Activated naive CD4-positive, alpha-beta T cell treated with anti-CD3 and anti-CD28 coated beads for 36 hours (primary cell): ENCODE results near the gene SMARCB1. TPM values are rescaled to one million over a fixed set of nuclear protein-coding genes. Genes with fewer than 3 reads are reported as not detected.

Experiments
- CTCF ChIA-PET: fragments of 350-600 bp; sonication (Branson Sonifier 250); formaldehyde crosslinking; loops from one replicate; lab custom pipeline; 2021; ENCODE audit warnings: antibody characterized with exemption; lab: Charles Lee
- DNase-seq: peaks from one replicate; pipeline ENCODE4 v3.0.0-alpha.2; 2020
- H3K27ac Mint-ChIP-seq: one replicate; pipeline ENCODE4 v1.8.0; 2021; ENCODE audit warnings: mild to moderate bottlenecking, mixed read lengths
- H3K27me3 Mint-ChIP-seq: one replicate; pipeline ENCODE4 v1.8.0; 2021; ENCODE audit warnings: low read depth, mixed read lengths
- H3K36me3 Mint-ChIP-seq: one replicate; pipeline ENCODE4 v1.8.0; 2021; ENCODE audit warnings: low read depth, mixed read lengths
- H3K4me1 Mint-ChIP-seq: one replicate; pipeline ENCODE4 v1.8.0; 2021; ENCODE audit warnings: low read depth, mixed read lengths
- H3K4me3 Mint-ChIP-seq: one replicate; pipeline ENCODE4 v1.8.0; 2021; ENCODE audit warnings: mild to moderate bottlenecking, moderate library complexity, mixed read lengths
- H3K9me3 Mint-ChIP-seq: one replicate; pipeline ENCODE4 v1.8.0; 2021; ENCODE audit warnings: mixed read lengths
- intact Hi-C: fragments of 100-400 bp; cut with micrococcal nuclease; formaldehyde crosslinking; loops from one replicate; pipeline ENCODE4 v1.15.1; 2023
- total RNA-seq, 2 experiments: library from RNA; stranded (reverse); gene quantifications; one replicate each; pipeline ENCODE4 v1.2.3, GENCODE V29; 2021

Gene SMARCB1
- total RNA-seq, 2 experiments from 2014 or later = 75.3 to 89.1 TPM

DNA sequence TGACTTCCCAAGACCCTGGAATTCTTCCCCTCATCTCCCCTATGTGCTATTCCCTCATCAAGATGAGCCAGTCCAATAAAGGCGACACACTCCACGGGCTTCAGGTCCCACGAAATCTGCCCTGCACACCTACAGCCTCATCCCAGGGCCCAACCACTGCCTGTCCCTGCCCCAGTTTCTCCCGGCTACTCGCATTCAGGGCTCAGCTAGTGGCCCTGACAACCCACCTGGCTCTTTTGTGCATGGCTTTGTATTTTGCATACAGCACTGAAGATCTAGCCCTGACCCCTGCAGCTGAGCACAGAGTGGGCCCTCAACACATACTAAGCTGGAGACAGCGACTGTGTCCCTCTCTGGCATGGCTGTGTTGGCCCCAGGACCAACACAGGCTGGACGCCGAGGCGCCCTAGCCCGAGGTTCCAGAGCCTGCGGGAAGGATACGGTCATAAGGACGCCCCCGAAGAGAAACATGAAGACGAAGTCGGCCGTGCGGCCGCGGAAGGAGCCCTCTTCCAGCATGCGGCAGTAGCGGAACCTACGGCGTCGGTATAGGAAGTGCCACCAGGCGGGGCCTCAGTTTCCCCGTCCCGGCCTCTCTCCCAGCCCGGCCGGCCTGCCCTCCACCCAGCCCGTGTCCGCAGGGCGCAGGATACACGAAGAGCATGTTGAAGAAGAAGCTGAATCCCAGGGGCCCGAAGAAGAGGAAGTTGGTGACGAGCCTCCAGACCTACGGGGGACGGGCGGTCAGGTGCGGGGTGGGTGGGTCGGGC lies 51.3 kb downstream of the SMARCB1 start:
- DNase-seq = no peak
- CTCF ChIA-PET = interaction anchor here (0.6 kb wide), 1 partner anchor 659 kb away, joined by 3 read pairs; no protein-coding TSS in a partner anchor
- peaks cover 16% of the 10 kb centered on the region for H3K4me1 Mint-ChIP-seq
- H3K27me3 Mint-ChIP-seq = peaks cover 3% of the 10 kb centered on the region
- H3K27ac Mint-ChIP-seq = no peak overlapping the region
- H3K9me3 Mint-ChIP-seq = no peaks in the 10 kb centered on the region
- H3K36me3 Mint-ChIP-seq = no peaks in the 10 kb centered on the region
- H3K4me3 Mint-ChIP-seq = peak overlapping the region; percentile 84
- intact Hi-C loops = loop anchor here (2.0 kb wide), 1 partner anchor 133 kb away; no protein-coding TSS in a partner anchor

DNA sequence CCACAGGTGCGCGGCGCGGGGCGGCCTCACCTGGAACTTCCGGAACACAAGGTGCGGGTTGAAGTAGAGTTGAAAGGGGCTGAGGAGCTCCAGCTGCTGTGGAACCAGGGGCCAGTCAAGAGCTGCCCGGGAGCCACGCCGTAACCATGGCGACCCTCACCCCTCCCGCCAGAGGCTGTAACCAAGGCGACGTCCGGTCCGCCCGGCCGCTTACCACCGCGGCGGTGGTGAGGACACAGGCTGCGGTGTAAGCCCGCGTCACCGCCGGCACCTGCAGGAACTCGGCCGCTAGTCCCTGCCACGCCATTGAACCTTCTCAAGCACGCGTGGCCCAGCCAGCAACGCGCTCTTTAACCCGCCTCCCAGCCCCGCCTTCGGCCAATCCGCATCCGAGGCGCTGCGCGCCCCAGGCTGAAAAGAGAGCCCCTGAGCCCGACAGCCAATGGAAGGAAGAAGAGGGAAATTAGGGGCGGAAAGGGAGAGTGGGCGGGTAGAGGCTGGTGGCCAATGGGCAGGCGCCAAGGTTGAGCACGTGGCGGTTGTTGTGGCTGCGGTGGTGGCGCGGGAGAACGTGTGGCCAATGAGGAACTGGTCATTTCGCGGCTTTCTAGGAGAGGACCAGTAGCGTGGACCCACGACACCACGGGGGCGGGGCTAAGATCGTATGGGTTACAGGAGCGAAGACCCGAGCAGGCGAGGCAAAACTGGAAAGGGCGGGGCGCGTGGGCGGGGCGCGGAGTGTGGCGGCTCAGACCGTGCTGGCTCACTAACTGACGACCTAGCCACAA lies 52.1 kb downstream of the SMARCB1 start, which contains the start of gene DERL3:
TSS of gene DERL3 (minus strand) at position 326 of the 788 bp plus-strand sequence. CDS start at position 307, 19 bp downstream.
- peak within 1 kb of the TSS; percentile 84 for H3K4me3 Mint-ChIP-seq
- CTCF ChIA-PET = interaction anchor here (0.6 kb wide), 1 partner anchor 660 kb away, joined by 3 read pairs; no protein-coding TSS in a partner anchor

GRCh38 chr22:23840026-23840425 lies 53.3 kb downstream of the SMARCB1 start:
- H3K27me3 Mint-ChIP-seq = peaks cover 3% of the 10 kb centered on the region
- H3K4me3 Mint-ChIP-seq = no peak overlapping the region
- DNase-seq = no peak
- H3K4me1 Mint-ChIP-seq = peaks cover 16% of the 10 kb centered on the region
- CTCF ChIA-PET = no interaction called here
- no peaks in the 10 kb centered on the region for H3K9me3 Mint-ChIP-seq
- no peaks in the 10 kb centered on the region for H3K36me3 Mint-ChIP-seq
- intact Hi-C loops = no loop called here
- H3K27ac Mint-ChIP-seq = no peak overlapping the region

More for the DNA sequence above, 52.1 kb downstream of the SMARCB1 start, which contains the start of gene DERL3:
- Mint-ChIP-seq H3K36me3 (no peaks in the 10 kb centered on the region), H3K9me3 (no peaks in the 10 kb centered on the region), H3K27me3 (peaks cover 3% of the 10 kb centered on the region), H3K4me1 (peaks cover 16% of the 10 kb centered on the region), H3K27ac (peak within 1 kb of the TSS; percentile 37)
- intact Hi-C loops = loop anchor here (1.0 to 2.0 kb wide), 6 partner anchors 53 to 134 kb away; partner anchors contain the start of genes MMP11 and SMARCB1
- peak; percentile 97 for DNase-seq

DNA sequence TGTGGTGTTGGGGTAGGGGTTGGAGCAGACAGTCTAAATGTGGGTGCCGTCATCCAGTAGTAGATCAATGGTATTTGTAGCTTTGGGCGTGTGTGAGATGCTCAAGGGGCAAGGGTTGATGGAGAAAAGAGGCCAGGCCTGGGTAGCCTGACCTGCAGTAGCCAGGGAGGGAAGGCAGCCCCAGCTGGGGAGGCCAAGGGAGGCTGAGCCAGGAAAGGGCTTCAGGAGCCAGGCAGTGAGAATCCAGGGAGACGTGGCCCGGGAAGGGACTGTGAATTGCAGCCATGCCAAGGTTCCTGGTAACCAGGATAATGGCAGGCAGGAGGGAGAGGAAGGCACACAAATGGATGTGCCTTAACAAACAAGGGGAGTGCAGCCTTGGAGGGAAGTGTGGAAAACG lies 54.5 kb downstream of the SMARCB1 start:
- H3K4me1 Mint-ChIP-seq = peaks cover 16% of the 10 kb centered on the region
- no peak overlapping the region for H3K4me3 Mint-ChIP-seq
- no peak for DNase-seq
- intact Hi-C loops = no loop called here
- no peaks in the 10 kb centered on the region for H3K36me3 Mint-ChIP-seq
- H3K27me3 Mint-ChIP-seq = peaks cover 3% of the 10 kb centered on the region
- no peaks in the 10 kb centered on the region for H3K9me3 Mint-ChIP-seq
- no peak overlapping the region for H3K27ac Mint-ChIP-seq
- CTCF ChIA-PET = no interaction called here

- no peak overlapping the region for H3K4me3 Mint-ChIP-seq
- H3K27me3 Mint-ChIP-seq = peaks cover 3% of the 10 kb centered on the region
- H3K9me3 Mint-ChIP-seq = no peaks in the 10 kb centered on the region
- CTCF ChIA-PET = no interaction called here
- intact Hi-C loops = no loop called here
- H3K36me3 Mint-ChIP-seq = no peaks in the 10 kb centered on the region
- no peak for DNase-seq
- no peak overlapping the region for H3K27ac Mint-ChIP-seq
- H3K4me1 Mint-ChIP-seq = peaks cover 16% of the 10 kb centered on the region
Measured at GRCh38 chr22:23841736-23842445, 55.1 kb downstream of the SMARCB1 start.

DNA sequence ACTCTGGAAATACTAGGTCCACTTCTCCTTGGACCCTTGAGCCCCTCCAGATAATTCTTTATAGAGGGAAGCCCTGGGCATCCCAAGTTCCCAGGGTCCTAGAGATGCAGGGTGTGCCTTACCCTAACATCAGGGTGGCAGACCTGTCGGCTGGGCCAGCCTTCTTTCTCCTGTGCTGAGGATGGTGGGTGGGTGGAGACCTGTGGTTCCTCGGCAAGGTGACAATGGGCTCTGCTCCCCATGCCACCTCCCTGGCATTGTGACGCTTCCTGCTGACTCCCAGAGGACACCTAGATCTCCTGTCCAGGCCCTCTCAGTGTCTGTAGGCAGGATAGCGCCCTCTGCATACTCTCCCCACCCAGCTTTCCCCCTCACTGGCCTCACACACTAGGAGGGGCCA lies 55.8 kb downstream of the SMARCB1 start:
- Mint-ChIP-seq H3K27me3 (peaks cover 3% of the 10 kb centered on the region), H3K4me1 (peaks cover 14% of the 10 kb centered on the region), H3K36me3 (no peaks in the 10 kb centered on the region), H3K9me3 (no peaks in the 10 kb centered on the region), H3K27ac (no peak overlapping the region), H3K4me3 (no peak overlapping the region)
- CTCF ChIA-PET = no interaction called here
- intact Hi-C loops = no loop called here
- no peak for DNase-seq

- H3K4me3 Mint-ChIP-seq = no peak overlapping the region
- H3K4me1 Mint-ChIP-seq = peaks cover 2% of the 10 kb centered on the region
- intact Hi-C loops = loop anchor here (5.0 kb wide), 2 partner anchors 217 to 302 kb away; no protein-coding TSS in a partner anchor
- no peak overlapping the region for H3K27ac Mint-ChIP-seq
- CTCF ChIA-PET = interaction anchor here (2.3 kb wide), 1 partner anchor 9 kb away, joined by 8 read pairs; no protein-coding TSS in a partner anchor
- no peak for DNase-seq
- H3K27me3 Mint-ChIP-seq = no peaks in the 10 kb centered on the region
- H3K9me3 Mint-ChIP-seq = no peaks in the 10 kb centered on the region
- no peaks in the 10 kb centered on the region for H3K36me3 Mint-ChIP-seq
Measured at GRCh38 chr22:23844739-23845202, 58.0 kb downstream of the SMARCB1 start.

GRCh38 chr22:23845265-23846080 lies 58.7 kb downstream of the SMARCB1 start:
- CTCF ChIA-PET = interaction anchor here (0.8 to 2.3 kb wide), 5 partner anchors 10 to 582 kb away, joined by 3 to 8 read pairs (median 3); partner anchors contain the start of genes ADORA2A and MIF
- no peaks in the 10 kb centered on the region for H3K9me3 Mint-ChIP-seq
- peaks cover 3% of the 10 kb centered on the region for H3K27me3 Mint-ChIP-seq
- H3K4me3 Mint-ChIP-seq = no peak overlapping the region
- peaks cover 2% of the 10 kb centered on the region for H3K4me1 Mint-ChIP-seq
- intact Hi-C loops = loop anchor here (5.0 kb wide), 2 partner anchors 218 to 303 kb away; no protein-coding TSS in a partner anchor
- H3K27ac Mint-ChIP-seq = no peak overlapping the region
- H3K36me3 Mint-ChIP-seq = no peaks in the 10 kb centered on the region
- DNase-seq = no peak

DNA sequence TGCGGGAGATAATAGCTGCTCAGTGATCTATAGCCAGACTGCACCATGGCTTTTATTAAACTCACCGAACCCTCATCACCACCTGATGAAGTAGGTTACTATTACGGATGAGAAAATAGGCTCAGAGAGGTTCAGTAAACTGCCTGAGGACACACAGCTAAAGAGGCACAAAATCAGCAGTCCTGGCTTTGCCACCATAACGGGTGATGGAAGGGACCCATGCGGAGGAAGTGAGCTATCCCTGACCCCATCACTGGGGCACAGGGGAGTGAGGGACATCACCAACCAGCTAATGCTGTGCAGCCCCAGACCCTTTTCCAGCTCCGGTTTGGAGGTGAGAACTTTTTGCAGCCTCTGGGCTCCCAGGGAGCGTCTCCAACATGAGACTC lies 59.3 kb downstream of the SMARCB1 start:
- Mint-ChIP-seq H3K27ac (no peak overlapping the region), H3K27me3 (peaks cover 3% of the 10 kb centered on the region), H3K4me3 (no peak overlapping the region), H3K36me3 (no peaks in the 10 kb centered on the region), H3K4me1 (peaks cover 2% of the 10 kb centered on the region), H3K9me3 (no peaks in the 10 kb centered on the region)
- no peak for DNase-seq
- intact Hi-C loops = loop anchor here (5.0 kb wide), 2 partner anchors 219 to 304 kb away; no protein-coding TSS in a partner anchor
- CTCF ChIA-PET = interaction anchor here (0.8 to 2.3 kb wide), 6 partner anchors 10 to 581 kb away, joined by 3 to 8 read pairs (median 3); partner anchors contain the start of genes ADORA2A and MIF

GRCh38 chr22:23847310-23847920 lies 60.6 kb downstream of the SMARCB1 start:
- DNase-seq = no peak
- Mint-ChIP-seq H3K9me3 (no peaks in the 10 kb centered on the region), H3K36me3 (no peaks in the 10 kb centered on the region), H3K27me3 (peaks cover 3% of the 10 kb centered on the region), H3K4me3 (no peak overlapping the region), H3K4me1 (peaks cover 2% of the 10 kb centered on the region), H3K27ac (no peak overlapping the region)
- CTCF ChIA-PET = interaction anchor here (0.7 to 2.3 kb wide), 3 partner anchors 12 to 702 kb away, joined by 3 to 8 read pairs (median 4); partner anchors contain the start of gene RAB36
- intact Hi-C loops = loop anchor here (5.0 kb wide), 2 partner anchors 220 to 305 kb away; no protein-coding TSS in a partner anchor
